Measurements from ENCODE around the gene NCF2.
"Not testable (repeated sequence)": the region's sequence is repeated elsewhere in the genome, so short reads cannot be mapped to it uniquely, and the experiment has no call there.

Gene NCF2

GRCh38 chr1:183590244-183591191, at the start of gene NCF2:
NCF2 (minus strand) TSS chr1:183590459; CDS start chr1:183590329, 130 bp downstream.
- Mint-ChIP-seq H3K4me1 (peaks cover 23% of the 10 kb centered on the region), H3K9me3 (no peaks in the 10 kb centered on the region), H3K27ac (peak within 1 kb of the TSS; percentile 77), H3K4me3 (peak within 1 kb of the TSS; percentile 53), H3K36me3 (no peaks in the 10 kb centered on the region)
- ATAC-seq (peak; percentile 95), DNase-seq (ENCODE audit: low spot score in 2 of 2) (peak in 1 of 2 donors; percentile 78)

GRCh38 chr1:183638649-183639387, 48.6 kb upstream of the NCF2 start:
- DNase-seq (ENCODE audit: low spot score in 2 of 2) (no peak), ATAC-seq (no peak)
- H3K27ac Mint-ChIP-seq: no peak overlapping the region
- peaks cover 10% of the 10 kb centered on the region for H3K36me3 Mint-ChIP-seq
- no peaks in the 10 kb centered on the region for H3K9me3 Mint-ChIP-seq
- no peak overlapping the region for H3K4me3 Mint-ChIP-seq
- H3K4me1 Mint-ChIP-seq: peaks cover 17% of the 10 kb centered on the region

- H3K9me3 Mint-ChIP-seq: no peaks in the 10 kb centered on the region
- peaks cover 21% of the 10 kb centered on the region for H3K4me1 Mint-ChIP-seq
- H3K27ac Mint-ChIP-seq: peak overlapping the region; percentile 98
- peaks cover 29% of the 10 kb centered on the region for H3K36me3 Mint-ChIP-seq
- ATAC-seq: no peak
- peak overlapping the region; percentile 99 for H3K4me3 Mint-ChIP-seq
- no peak for DNase-seq (ENCODE audit: low spot score in 2 of 2)
Observed at GRCh38 chr1:183636783-183637182, 46.5 kb upstream of the NCF2 start.

- Mint-ChIP-seq H3K4me3 (peak overlapping the region; percentile 99), H3K36me3 (peaks cover 34% of the 10 kb centered on the region), H3K4me1 (peaks cover 21% of the 10 kb centered on the region), H3K9me3 (no peaks in the 10 kb centered on the region), H3K27ac (peak overlapping the region; percentile 98)
- DNase-seq (ENCODE audit: low spot score in 2 of 2) (no peak), ATAC-seq (no peak)
Observed at GRCh38 chr1:183636334-183636682, 46.0 kb upstream of the NCF2 start.

GRCh38 chr1:183635606-183636333, 45.5 kb upstream of the NCF2 start, which contains the start of gene ARPC5:
ARPC5 (minus strand) TSS chr1:183635783; CDS start chr1:183635659, 124 bp downstream.
- peak; percentile 95 for ATAC-seq
- Mint-ChIP-seq H3K36me3 (peaks cover 39% of the 10 kb centered on the region), H3K4me3 (peak within 1 kb of the TSS; percentile 99), H3K27ac (peak within 1 kb of the TSS; percentile 98), H3K4me1 (peaks cover 25% of the 10 kb centered on the region), H3K9me3 (no peaks in the 10 kb centered on the region)
- peak; percentile 94 to 99 for DNase-seq (ENCODE audit: low spot score in 2 of 2)

- peak overlapping the region; percentile 99 for H3K4me3 Mint-ChIP-seq
- H3K27ac Mint-ChIP-seq: peak overlapping the region; percentile 98
- DNase-seq (ENCODE audit: low spot score in 2 of 2) (peak; percentile 19 to 74), ATAC-seq (no peak)
- peaks cover 45% of the 10 kb centered on the region for H3K36me3 Mint-ChIP-seq
- H3K9me3 Mint-ChIP-seq: no peaks in the 10 kb centered on the region
- peaks cover 30% of the 10 kb centered on the region for H3K4me1 Mint-ChIP-seq
Observed at GRCh38 chr1:183635099-183635605, 44.9 kb upstream of the NCF2 start.

GRCh38 chr1:183634429-183635065, 44.3 kb upstream of the NCF2 start:
- ATAC-seq: no peak
- DNase-seq (ENCODE audit: low spot score in 2 of 2): no peak
- Mint-ChIP-seq H3K36me3 (peaks cover 51% of the 10 kb centered on the region), H3K9me3 (no peaks in the 10 kb centered on the region), H3K27ac (peak overlapping the region; percentile 98), H3K4me3 (peak overlapping the region; percentile 99), H3K4me1 (peaks cover 30% of the 10 kb centered on the region)

GRCh38 chr1:183633676-183634343, 43.6 kb upstream of the NCF2 start:
- ATAC-seq (peak; percentile 22), DNase-seq (ENCODE audit: low spot score in 2 of 2) (no peak)
- no peaks in the 10 kb centered on the region for H3K9me3 Mint-ChIP-seq
- peaks cover 31% of the 10 kb centered on the region for H3K4me1 Mint-ChIP-seq
- H3K27ac Mint-ChIP-seq: peak overlapping the region; percentile 98
- H3K4me3 Mint-ChIP-seq: peak overlapping the region; percentile 99
- H3K36me3 Mint-ChIP-seq: peaks cover 59% of the 10 kb centered on the region

GRCh38 chr1:183632964-183633363, 42.7 kb upstream of the NCF2 start:
- H3K4me1 Mint-ChIP-seq: peaks cover 38% of the 10 kb centered on the region
- no peak for ATAC-seq
- DNase-seq (ENCODE audit: low spot score in 2 of 2): no peak
- H3K36me3 Mint-ChIP-seq: peaks cover 67% of the 10 kb centered on the region
- peak overlapping the region; percentile 98 for H3K27ac Mint-ChIP-seq
- no peaks in the 10 kb centered on the region for H3K9me3 Mint-ChIP-seq
- H3K4me3 Mint-ChIP-seq: peak overlapping the region; percentile 99

GRCh38 chr1:183632114-183632513, 41.9 kb upstream of the NCF2 start:
- Mint-ChIP-seq H3K36me3 (peaks cover 76% of the 10 kb centered on the region), H3K4me1 (peaks cover 38% of the 10 kb centered on the region), H3K9me3 (no peaks in the 10 kb centered on the region), H3K27ac (no peak overlapping the region), H3K4me3 (peak overlapping the region; percentile 21)
- DNase-seq (ENCODE audit: low spot score in 2 of 2) (no peak), ATAC-seq (no peak)

- H3K4me1 Mint-ChIP-seq: peaks cover 29% of the 10 kb centered on the region
- no peaks in the 10 kb centered on the region for H3K9me3 Mint-ChIP-seq
- peak overlapping the region; percentile 6 for H3K4me3 Mint-ChIP-seq
- no peak for DNase-seq (ENCODE audit: low spot score in 2 of 2)
- peak overlapping the region; percentile 2 for H3K27ac Mint-ChIP-seq
- ATAC-seq: no peak
- peaks cover 85% of the 10 kb centered on the region for H3K36me3 Mint-ChIP-seq
Observed at GRCh38 chr1:183630748-183631147, 40.5 kb upstream of the NCF2 start.

- DNase-seq (ENCODE audit: low spot score in 2 of 2) (no peak), ATAC-seq (peak; percentile 81)
- peak overlapping the region; percentile 29 for H3K27ac Mint-ChIP-seq
- H3K4me1 Mint-ChIP-seq: peaks cover 24% of the 10 kb centered on the region
- no peak overlapping the region for H3K4me3 Mint-ChIP-seq
- H3K9me3 Mint-ChIP-seq: no peaks in the 10 kb centered on the region
- peaks cover 100% of the 10 kb centered on the region for H3K36me3 Mint-ChIP-seq
Observed at GRCh38 chr1:183628537-183628936, 38.3 kb upstream of the NCF2 start.

GRCh38 chr1:183626236-183626635, 36.0 kb upstream of the NCF2 start:
- not testable (repeated sequence) for H3K9me3 Mint-ChIP-seq; DNase-seq (ENCODE audit: low spot score in 2 of 2); H3K4me3 Mint-ChIP-seq; ATAC-seq
- peak overlapping the region; percentile 72 for H3K27ac Mint-ChIP-seq
- H3K36me3 Mint-ChIP-seq: peaks cover 87% of the 10 kb centered on the region
- peaks cover 22% of the 10 kb centered on the region for H3K4me1 Mint-ChIP-seq
